GM19328 (cell line): ENCODE results near the gene GPR3.
"Not testable (repeated sequence)": the region's sequence is repeated elsewhere in the genome, so short reads cannot be mapped to it uniquely, and the experiment has no call there.

Experiments
- ATAC-seq: cut with Tn5 transposase; IDR thresholded peaks from one replicate; pipeline ENCODE4 v1.9.1; 2021; ENCODE audit warnings: mild to moderate bottlenecking, moderate library complexity; ENCODE audit not compliant: unreplicated experiment

GPR3 gene

DNA sequence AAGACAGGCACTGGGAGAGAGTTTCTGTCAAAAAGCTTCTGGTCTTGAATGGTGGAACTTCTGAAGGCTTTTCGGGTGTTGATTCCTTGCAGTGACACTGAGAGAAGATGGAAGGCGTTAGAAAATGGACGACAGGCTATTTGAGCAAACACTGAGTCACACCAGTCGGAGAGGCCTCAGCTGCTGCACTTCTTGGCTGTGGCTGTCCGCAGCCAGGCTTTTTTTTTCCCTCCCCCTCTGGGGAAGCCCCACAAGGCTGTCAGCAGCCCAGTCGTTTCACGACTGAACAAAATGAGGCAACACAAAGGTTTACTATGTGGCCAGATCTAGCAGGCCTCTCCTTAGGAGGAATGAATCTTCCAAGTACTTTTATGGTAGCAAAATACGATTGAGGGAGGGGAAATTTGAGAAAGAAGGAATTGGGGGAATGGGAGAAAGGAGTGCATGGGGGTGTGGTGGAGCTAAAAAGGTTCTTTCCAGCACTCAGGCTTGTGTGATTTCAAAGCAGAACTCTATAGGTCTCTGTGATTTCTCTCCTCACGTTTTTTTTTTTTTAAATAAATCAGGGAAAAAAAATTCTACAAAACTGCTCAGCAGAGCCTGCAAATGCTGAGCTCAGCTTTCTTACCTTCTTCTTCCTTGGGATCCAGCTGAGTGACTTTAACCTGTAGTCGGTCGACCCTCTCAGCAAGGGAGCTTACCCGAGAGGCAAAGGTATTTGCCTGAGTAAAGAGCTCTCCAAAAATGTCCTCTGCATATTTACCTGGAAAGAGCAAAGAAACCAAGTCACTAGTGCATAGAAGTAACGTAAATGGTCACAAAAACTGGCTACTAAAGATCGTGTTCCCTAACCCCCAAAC lies 26.1 kb downstream of the GPR3 start:
- peak; percentile 64 for ATAC-seq

DNA sequence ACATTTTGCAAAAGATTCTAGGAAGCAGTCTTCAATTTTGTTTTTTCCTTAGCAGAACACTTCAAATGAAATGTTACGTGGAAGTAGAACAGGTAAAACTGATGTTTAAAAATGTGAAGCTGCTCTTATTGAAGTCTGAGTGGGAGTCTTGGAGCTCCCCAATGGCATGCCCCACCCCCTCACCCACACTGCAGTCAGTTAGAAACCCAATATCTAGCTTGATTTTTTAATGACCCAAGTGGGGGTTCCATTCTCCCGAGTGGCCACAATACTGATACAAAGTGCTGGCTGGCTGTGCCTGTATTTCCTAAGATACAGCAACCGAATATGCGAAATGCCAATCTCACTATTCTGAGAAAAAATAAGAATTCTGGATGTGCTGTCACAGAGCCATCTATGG lies 31.3 kb downstream of the GPR3 start:
- no peak for ATAC-seq

GRCh38 chr1:27427329-27427728 lies 34.9 kb downstream of the GPR3 start:
- no peak for ATAC-seq

- no peak for ATAC-seq
These were observed 35.4 kb downstream of the GPR3 start for GRCh38 chr1:27427816-27428315.

GRCh38 chr1:27428316-27429028 lies 36.0 kb downstream of the GPR3 start:
- ATAC-seq: no peak

- no peak for ATAC-seq
These were observed 36.6 kb downstream of the GPR3 start for GRCh38 chr1:27429029-27429425.

- no peak for ATAC-seq
These were observed 38.6 kb downstream of the GPR3 start for GRCh38 chr1:27430903-27431600.

DNA sequence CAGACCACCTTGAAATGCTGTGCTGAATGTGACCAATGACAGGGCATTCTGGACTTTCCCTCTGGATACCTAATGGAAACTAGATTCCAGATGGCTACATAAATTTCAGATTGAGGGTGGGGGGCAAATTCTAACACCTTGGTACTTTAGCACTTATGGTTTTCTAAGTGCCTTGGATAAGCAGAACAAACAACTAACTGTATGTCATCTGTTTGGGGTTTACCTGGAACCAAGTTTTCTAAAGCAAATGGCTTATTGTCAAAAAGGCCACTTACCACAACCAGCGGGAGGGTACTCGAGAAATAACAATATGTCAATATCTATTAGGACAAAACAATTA lies 39.1 kb downstream of the GPR3 start:
- ATAC-seq: no peak

DNA sequence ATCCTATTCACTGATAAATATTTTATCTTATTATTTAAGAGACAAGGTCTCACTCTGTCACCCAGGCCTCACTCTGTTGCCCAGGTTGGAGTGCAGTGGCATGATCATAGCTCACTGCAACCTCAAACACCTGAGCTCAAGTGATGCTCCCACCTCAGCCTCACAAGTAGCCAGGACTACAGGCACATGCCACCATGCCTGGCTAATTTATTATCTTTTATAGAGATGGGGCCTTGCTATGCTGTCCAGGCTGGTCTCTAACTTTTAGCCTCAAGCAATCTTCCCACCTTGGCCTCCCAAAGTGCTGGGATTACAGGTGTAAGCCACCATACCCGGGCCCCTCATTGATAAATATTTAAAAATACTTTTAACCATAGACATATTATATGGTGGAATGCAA lies 40.3 kb downstream of the GPR3 start:
- not testable (repeated sequence) for ATAC-seq

DNA sequence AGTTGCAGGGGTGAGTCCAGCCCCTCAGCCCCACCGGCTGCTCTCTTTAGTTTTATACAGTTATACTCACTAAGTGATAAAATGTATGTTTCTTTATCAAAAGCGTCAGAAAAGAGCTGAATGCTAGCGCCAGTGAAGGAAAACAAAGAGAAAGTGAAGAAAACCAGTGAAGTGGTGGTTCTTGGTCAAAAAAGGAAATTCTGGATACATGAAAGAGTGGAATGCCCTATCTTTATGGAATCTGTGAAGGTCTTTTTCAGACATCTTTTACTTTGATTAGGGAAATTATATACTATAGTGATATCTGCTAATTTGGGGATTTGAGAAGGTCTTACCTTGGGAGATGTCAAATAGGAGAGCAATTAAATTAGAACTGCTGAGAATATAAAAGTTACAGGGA lies 41.3 kb downstream of the GPR3 start:
- ATAC-seq: no peak

DNA sequence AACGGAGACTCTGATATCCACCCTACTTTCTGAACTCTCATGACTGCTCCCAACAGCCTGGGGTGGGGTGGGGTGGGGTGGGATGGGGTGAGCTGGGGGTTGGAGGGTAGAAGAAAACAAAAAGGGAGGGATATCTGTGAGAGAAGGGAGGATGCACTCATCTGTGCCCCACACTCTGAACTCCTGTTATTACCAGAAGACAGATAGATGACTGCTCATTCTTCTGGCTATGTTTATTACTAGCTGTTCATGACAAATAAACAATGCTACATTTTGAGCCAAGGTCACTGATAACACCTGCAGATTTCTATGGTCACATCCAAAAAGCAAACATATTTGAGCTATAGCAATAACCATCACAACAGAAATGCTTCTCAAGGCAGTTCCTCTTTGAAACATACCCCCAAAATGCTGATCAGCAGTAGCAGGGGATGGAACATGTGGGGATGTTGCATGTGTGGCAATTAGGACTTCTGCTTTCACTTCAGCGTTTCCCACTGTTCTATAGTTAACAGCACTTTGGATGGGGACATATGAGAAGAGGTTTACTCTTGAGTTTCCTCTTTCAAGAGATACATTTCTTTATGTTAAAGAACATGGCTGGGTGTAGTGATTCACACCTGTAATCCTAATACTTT lies 43.3 kb downstream of the GPR3 start:
- ATAC-seq: no peak

- no peak for ATAC-seq
These were observed 44.1 kb downstream of the GPR3 start for GRCh38 chr1:27436204-27437159.

- no peak for ATAC-seq
These were observed 46.2 kb downstream of the GPR3 start for GRCh38 chr1:27438621-27439061.

DNA sequence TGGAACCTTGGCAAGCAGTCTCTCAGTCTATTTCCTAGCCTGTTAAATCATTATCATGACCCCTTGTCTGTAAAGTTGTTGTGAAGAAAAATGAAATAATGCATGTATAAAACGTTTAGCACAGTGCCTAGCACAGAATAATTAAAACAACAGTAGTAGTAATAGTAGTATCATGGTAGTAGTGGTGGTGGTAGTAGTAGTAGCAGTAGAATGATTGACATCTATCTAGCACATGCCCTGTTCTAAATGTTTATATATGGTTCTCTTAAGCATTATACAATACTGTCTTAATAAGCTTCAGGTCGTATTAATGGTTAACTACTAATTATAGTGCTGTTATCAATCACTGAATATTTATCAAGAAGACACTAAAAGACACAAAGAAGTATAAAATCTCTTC lies 46.7 kb downstream of the GPR3 start:
- no peak for ATAC-seq

GRCh38 chr1:27444632-27445031 lies 52.2 kb downstream of the GPR3 start:
- no peak for ATAC-seq
